GM18868 (cell line): ENCODE measurements around the gene BTBD7.
"Not testable (repeated sequence)": the region's sequence is repeated elsewhere in the genome, so short reads cannot be mapped to it uniquely, and the experiment has no call there.

Source experiments
- ATAC-seq: cut with Tn5 transposase; IDR thresholded peaks from one replicate; pipeline ENCODE4 v1.9.1; 2021; ENCODE audit warnings: mild to moderate bottlenecking, moderate library complexity; ENCODE audit not compliant: unreplicated experiment

BTBD7 gene

DNA sequence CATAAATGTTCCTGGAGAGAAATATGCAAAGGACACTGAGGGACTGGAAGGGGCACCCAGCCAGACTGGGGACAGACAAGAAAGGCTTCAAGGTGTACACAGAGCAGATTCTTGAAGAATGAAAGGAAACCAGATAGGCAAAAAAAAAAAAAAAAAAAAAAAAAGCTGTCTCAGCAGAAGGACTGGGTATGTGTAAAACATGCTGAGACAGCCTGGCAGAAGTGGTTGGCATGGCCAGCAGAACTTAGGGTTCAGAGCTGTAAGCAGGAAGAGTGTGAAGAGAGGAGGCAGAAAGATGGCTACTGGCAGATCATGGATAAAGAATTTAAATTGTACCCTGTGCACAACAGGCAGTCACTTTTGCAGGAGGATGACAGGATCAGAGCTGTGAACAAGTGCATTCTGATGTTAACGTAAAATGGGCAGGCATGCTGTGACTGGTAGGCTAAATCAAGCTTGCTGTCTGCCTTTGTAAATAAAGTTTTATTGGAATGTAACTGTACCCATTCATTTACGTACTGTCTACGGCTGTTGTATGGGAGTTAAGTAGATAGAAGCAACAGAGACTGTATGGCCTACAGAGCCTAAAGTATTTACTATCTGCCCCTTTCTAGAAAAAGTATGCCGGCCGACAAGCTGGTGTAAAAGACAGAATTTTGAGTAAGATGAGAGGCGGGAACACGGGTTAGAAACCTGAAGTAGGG is 83.6 kb downstream of the BTBD7 start:
- ATAC-seq: no peak

DNA sequence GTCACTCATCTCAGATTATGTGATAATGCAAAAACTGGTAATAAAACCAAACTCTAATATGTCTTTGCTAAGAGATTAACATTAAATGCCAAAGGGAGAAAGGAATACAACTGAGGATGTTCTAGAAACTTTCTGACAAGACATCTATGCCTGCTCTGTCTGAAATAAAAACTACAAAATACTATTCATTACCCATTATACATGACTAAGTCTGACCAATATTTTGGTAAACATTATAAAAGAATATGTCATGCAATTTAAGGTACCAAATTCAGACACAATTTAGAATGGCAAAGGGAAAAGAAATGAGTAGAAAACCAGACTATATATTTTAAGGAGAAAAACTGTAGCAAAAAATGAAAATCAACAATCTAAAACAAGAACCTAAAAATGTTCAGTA is 86.3 kb downstream of the BTBD7 start:
- ATAC-seq: no peak

- ATAC-seq: no peak
Observed at GRCh38 chr14:93245764-93246420, 86.9 kb downstream of the BTBD7 start.

DNA sequence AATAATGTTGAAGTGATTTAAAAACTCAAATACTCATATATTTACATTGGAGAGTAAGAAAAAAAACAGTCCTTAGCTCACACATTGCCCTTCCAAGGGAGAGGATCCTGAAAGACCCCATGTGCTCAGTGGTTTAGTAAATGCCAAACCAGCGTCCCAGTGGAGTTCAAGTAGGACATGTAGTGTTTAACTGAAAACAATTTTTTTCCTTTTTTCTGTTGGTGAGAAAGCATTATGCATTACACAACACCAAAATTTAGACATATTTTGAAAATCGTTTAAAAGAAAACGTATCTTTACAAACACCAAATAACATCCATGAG is 92.2 kb downstream of the BTBD7 start:
- no peak for ATAC-seq

GRCh38 chr14:93239869-93240677 is 92.8 kb downstream of the BTBD7 start:
- ATAC-seq: no peak

DNA sequence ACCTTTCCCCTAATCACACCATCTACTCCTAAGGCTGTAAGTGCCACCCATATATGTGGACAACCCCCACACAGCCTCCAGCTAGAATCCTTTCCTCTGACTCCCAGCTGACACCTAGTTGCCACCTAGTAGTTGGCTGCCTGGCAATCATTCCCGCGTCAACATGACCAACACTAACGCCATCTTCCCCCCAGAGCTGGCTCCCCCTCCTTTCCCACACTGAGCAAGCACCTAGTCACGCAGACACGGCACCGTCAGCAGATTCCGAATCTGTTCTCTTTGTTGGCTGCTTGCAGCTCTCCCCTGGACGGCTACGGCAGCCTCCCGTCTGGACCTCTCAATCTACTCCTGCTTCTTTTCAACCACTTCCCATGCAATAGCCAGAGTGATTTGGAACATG is 98.0 kb downstream of the BTBD7 start:
- no peak for ATAC-seq

DNA sequence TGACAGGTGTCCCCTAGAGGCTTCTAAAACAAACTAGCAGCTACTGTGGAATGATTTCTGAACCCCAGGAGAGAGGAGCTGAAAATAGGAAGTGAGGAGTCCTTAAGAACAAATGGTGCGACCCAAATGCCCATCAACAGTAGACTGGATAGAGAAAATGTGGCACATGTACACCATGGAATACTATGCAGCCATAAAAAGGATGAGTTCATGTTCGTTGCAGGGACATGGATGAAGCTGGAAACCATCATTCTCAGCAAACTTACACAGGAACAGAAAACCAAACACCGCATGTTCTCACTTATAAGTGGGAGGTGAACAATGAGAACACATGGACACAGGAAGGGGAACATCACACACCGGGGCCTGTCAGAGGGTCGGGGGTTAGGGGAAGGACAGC is 99.8 kb downstream of the BTBD7 start:
- not testable (repeated sequence) for ATAC-seq

GRCh38 chr14:93232159-93232558 is 100.7 kb downstream of the BTBD7 start:
- no peak for ATAC-seq

DNA sequence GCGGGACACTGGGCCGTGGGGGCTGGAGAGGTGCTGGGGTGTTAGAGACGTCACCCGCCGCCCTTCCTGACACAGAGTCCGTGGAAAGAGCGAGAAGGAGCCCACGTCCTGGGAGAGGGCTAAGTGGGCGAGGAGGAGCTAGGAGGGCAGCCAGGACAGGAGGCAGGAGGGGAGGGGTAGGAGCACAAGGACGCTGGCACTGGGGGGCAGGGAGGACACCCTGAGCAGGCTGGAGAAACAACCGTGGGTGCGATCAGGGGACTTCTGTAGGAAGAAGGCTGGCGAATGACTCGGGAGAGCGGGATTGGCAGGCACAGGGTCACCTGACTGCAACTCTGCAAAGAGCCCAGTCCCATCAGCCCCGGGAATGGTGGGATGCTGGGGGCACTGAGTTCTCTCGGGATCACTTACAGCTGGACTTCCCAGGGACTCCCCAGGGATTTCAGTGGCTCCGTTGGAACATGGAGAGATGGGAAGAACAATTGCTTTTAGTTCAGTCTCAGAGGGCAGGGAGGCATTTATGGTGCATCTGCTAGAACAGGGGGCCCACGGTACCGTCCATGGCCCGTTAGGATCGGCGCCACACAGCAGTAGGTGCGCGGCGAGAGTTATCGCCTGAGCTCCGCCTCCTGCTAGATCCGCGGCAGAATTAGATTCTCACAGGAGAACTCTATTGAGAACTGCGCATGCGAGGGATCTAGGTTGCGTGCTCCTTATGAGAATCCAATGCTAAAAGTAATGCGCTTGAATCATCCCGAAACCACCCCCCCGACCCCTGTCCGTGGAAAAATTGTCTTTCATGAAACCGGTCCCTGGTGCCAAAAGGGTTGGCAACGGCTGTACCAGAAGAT is 101.5 kb downstream of the BTBD7 start:
- ATAC-seq: no peak

DNA sequence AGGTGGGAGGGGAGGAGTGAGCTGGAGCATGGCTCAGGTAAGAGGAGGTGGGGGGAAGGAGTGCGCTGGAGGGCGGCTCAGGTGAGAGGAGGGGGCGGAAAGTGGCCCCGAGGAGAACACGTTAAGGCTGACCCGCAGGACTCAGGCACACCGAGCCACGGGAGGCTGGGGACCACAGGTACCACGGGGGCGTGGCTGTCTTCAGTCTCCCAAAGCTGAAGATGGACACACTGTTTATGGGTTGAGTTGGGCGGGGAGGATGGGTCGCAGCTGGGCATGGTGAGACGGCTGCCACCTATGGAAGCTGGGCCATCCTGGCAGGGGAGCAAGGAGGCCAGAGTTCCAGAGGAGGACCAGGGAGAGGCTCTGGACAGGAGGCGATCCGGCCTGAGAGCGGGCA is 102.3 kb downstream of the BTBD7 start:
- no peak for ATAC-seq

DNA sequence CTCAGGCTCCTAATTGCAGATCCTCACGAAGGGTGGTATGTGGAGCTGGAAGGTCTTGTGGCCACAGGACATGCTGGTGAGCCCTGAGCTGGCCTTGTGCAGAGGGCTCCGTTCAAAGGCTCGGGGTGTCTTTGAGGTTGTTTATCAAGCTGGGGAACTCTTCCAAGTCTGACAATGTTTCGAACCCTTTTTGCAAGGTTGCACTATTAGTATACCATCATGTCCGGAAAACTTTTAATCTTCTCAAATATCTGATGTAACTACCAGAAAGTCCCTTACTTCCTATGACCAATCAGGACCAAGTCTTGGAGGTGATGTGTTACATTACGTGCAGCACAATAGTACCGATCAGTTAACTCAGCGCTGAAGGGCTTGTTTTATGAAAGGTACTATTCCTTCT is 104.3 kb downstream of the BTBD7 start:
- ATAC-seq: no peak

DNA sequence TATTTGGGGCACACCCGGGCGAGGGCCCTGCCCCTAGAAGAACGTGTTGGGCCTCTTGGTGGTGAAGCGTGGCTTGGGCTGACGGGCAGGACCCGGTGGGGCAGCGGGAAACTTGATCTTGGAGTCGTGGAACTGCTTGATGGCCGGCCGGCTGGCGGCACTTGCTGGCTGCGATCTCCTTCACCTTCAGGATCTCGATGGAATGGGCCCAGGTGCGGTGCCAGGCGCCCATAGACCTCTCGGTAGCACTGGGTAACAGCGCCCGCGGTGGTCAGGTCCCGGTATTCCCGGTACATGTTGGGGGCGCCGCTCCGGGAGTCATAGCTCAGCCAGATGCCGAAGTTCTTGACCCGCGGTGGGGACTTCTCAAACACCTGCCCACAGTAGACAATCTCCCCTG is 109.3 kb downstream of the BTBD7 start:
- ATAC-seq: no peak

GRCh38 chr14:93220509-93220908 is 112.3 kb downstream of the BTBD7 start:
- ATAC-seq: no peak

GRCh38 chr14:93219103-93219726 is 113.6 kb downstream of the BTBD7 start:
- ATAC-seq: no peak

- no peak for ATAC-seq
Observed at GRCh38 chr14:93214598-93214997, 118.2 kb downstream of the BTBD7 start.

DNA sequence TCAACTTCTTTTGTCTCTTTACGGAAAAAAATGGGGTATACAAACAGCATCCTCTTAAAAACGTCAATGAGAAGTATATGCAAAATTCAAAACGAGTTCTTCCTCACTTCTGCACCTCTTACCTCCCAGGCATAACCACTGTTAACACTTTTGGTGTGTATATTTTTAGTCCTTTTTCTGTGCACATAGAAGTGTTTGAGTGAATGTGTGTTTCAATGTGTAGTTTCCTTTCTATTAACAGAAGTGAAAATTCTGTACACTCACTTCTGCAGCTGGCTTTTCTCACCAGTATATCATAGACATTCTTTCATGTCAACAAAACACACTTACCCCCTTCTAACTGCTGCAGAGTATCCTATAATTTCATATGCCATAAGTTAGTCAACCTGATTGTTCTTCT is 120.4 kb downstream of the BTBD7 start:
- peak; percentile 65 for ATAC-seq

DNA sequence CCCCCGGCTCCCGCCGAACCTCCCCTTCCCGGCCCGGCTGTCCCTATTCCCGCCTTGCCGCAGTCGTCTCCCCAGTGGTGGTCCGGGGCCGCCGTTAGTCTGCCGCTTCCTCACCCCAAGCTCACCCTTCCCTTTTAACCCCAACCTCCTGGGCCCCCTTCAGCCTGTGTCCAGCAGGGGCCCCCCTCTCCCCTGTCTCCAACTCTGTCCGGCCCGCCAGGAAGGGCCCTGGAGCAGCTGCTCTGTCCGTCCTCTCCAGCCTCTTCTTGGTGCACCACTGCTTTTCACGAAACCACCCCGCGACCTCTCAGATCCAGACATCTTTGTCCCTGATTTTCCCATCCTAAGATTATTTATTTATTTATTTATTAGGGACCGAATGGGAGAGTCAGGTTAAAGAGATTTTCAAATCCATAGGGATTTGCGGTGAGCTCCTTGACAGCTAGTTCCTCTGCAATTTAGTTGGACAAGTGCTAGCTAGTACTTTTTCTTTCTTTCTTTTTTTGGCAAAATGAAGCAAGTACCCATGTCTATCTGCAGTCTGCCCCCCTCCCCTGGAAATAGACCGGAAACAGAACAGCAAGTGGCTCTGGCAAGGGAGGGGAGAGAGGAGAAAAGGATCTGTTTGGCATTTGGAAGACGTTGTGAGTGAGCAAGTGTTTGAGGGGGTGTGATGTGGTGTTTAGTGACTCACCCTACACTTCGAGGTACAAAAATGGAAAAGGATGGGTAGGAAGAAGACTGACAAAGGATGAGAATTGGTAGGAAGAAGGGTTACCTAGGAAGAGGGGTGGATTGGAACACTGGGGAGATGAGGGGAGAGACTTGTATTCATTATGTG is 125.1 kb downstream of the BTBD7 start:
- peak; percentile 31 for ATAC-seq

DNA sequence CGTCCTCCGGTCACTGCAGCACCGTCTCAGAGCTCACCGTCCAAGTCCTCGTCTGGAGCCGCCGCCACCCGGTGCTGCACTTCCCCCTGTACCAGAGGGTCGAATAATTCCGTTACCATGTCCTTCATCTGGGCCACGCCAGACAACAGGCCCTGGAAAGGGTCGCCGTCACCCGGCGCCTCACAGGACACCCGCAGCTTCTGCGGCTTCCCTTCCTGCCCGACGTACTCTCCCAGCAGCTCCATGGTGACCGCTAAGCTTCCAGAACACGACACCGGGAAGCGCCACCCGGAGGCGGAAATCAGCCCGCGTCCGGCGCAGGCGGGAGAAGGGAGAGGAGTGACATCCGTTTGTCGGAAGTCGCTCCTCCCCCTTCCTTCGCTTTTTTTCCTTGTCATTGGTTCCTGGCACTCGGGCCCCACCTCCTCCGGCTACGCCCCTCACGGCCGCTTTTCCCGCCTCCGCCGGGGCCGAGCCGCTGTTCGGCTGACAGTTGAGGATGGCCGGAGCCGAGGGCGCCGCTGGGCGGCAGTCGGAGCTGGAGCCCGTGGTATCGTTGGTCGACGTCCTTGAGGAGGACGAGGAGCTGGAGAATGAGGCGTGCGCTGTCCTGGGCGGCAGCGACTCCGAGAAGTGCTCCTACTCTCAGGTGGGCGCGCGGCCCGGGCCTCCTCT is 125.9 kb downstream of the BTBD7 start, which contains the start of the genes GON7 and UBR7:
TSS of gene GON7 (minus strand) at position 273 of the 675 bp plus-strand sequence. CDS start at position 245, 28 bp downstream.
TSS of gene UBR7 (plus strand) at position 464 of the 675 bp plus-strand sequence. CDS start at position 500, 36 bp downstream.
- ATAC-seq: peak; percentile 82

- ATAC-seq: no peak
Observed at GRCh38 chr14:93201155-93201704, 131.6 kb downstream of the BTBD7 start.
